Measurements from ENCODE around the gene IRF6.

Gene IRF6

GRCh38 chr1:209790286-209791193, 15.4 kb downstream of the IRF6 start:
- Mint-ChIP-seq H3K4me3 (no peak overlapping the region), H3K27me3 (peaks cover 41% of the 10 kb centered on the region), H3K27ac (no peak overlapping the region), H3K36me3 (peaks cover 1% of the 10 kb centered on the region), H3K4me1 (peaks cover 17% of the 10 kb centered on the region), H3K9me3 (no peaks in the 10 kb centered on the region)
- CTCF ChIA-PET: interaction anchor here (0.8 kb wide), 2 partner anchors 33 kb away, joined by 4 read pairs; no protein-coding TSS in a partner anchor
- DNase-seq: no peak

- Mint-ChIP-seq H3K4me3 (no peak overlapping the region), H3K27me3 (peaks cover 34% of the 10 kb centered on the region), H3K36me3 (peaks cover 5% of the 10 kb centered on the region), H3K27ac (no peak overlapping the region), H3K4me1 (peaks cover 30% of the 10 kb centered on the region), H3K9me3 (no peaks in the 10 kb centered on the region)
- CTCF ChIA-PET: interaction anchor here (1.1 kb wide), 1 partner anchor 20 kb away, joined by 3 read pairs; no protein-coding TSS in a partner anchor
- no peak for DNase-seq
These were observed 16.7 kb downstream of the IRF6 start for GRCh38 chr1:209789245-209789644.

GRCh38 chr1:209787551-209787950, 18.4 kb downstream of the IRF6 start:
- H3K27me3 Mint-ChIP-seq: peaks cover 34% of the 10 kb centered on the region
- H3K36me3 Mint-ChIP-seq: peaks cover 10% of the 10 kb centered on the region
- peaks cover 47% of the 10 kb centered on the region for H3K4me1 Mint-ChIP-seq
- CTCF ChIA-PET: interaction anchor here (2.2 kb wide), 1 partner anchor 35 kb away, joined by 13 read pairs; no protein-coding TSS in a partner anchor
- no peak overlapping the region for H3K4me3 Mint-ChIP-seq
- DNase-seq: no peak
- no peaks in the 10 kb centered on the region for H3K9me3 Mint-ChIP-seq
- no peak overlapping the region for H3K27ac Mint-ChIP-seq

GRCh38 chr1:209786146-209786545, 19.8 kb downstream of the IRF6 start:
- CTCF ChIA-PET: interaction anchor here (1.0 to 2.2 kb wide), 2 partner anchors 21 to 37 kb away, joined by 3 to 13 read pairs; no protein-coding TSS in a partner anchor
- no peak for DNase-seq
- H3K4me1 Mint-ChIP-seq: peaks cover 44% of the 10 kb centered on the region
- no peak overlapping the region for H3K4me3 Mint-ChIP-seq
- H3K27me3 Mint-ChIP-seq: peaks cover 26% of the 10 kb centered on the region
- H3K9me3 Mint-ChIP-seq: no peaks in the 10 kb centered on the region
- peaks cover 16% of the 10 kb centered on the region for H3K36me3 Mint-ChIP-seq
- peak overlapping the region; percentile 39 for H3K27ac Mint-ChIP-seq

- DNase-seq: no peak
- H3K27me3 Mint-ChIP-seq: peaks cover 21% of the 10 kb centered on the region
- peaks cover 44% of the 10 kb centered on the region for H3K4me1 Mint-ChIP-seq
- H3K36me3 Mint-ChIP-seq: peaks cover 16% of the 10 kb centered on the region
- no peak overlapping the region for H3K4me3 Mint-ChIP-seq
- no peaks in the 10 kb centered on the region for H3K9me3 Mint-ChIP-seq
- H3K27ac Mint-ChIP-seq: peak overlapping the region; percentile 95
- CTCF ChIA-PET: interaction anchor here (1.0 to 2.9 kb wide), 2 partner anchors 21 to 37 kb away, joined by 3 to 8 read pairs; no protein-coding TSS in a partner anchor
These were observed 20.4 kb downstream of the IRF6 start for GRCh38 chr1:209785592-209785991.

- peaks cover 12% of the 10 kb centered on the region for H3K27me3 Mint-ChIP-seq
- CTCF ChIA-PET: interaction anchor here (1.3 to 2.9 kb wide), 3 partner anchors 10 to 39 kb away, joined by 3 to 8 read pairs (median 5); no protein-coding TSS in a partner anchor
- no peaks in the 10 kb centered on the region for H3K9me3 Mint-ChIP-seq
- peak within 1 kb of the TSS; percentile 95 for H3K27ac Mint-ChIP-seq
- H3K4me1 Mint-ChIP-seq: peaks cover 44% of the 10 kb centered on the region
- peaks cover 26% of the 10 kb centered on the region for H3K36me3 Mint-ChIP-seq
- DNase-seq: peak; percentile 99
- H3K4me3 Mint-ChIP-seq: peak within 1 kb of the TSS; percentile 92
These were observed 21.4 kb downstream of the IRF6 start, which contains the start of gene C1orf74 for GRCh38 chr1:209784265-209785169. TSS of gene C1orf74 (minus strand) at chr1:209784559. CDS start at chr1:209783634, 925 bp downstream.

- Mint-ChIP-seq H3K4me3 (peak overlapping the region; percentile 92), H3K9me3 (no peaks in the 10 kb centered on the region), H3K36me3 (peaks cover 37% of the 10 kb centered on the region), H3K4me1 (peaks cover 45% of the 10 kb centered on the region), H3K27ac (peak overlapping the region; percentile 95), H3K27me3 (peaks cover 10% of the 10 kb centered on the region)
- CTCF ChIA-PET: interaction anchor here (1.3 to 2.9 kb wide), 3 partner anchors 9 to 40 kb away, joined by 3 to 8 read pairs (median 5); no protein-coding TSS in a partner anchor
- no peak for DNase-seq
These were observed 22.6 kb downstream of the IRF6 start for GRCh38 chr1:209783386-209783785.

GRCh38 chr1:209780268-209780667, 25.7 kb downstream of the IRF6 start:
- DNase-seq: no peak
- Mint-ChIP-seq H3K4me3 (no peak overlapping the region), H3K27me3 (peaks cover 4% of the 10 kb centered on the region), H3K4me1 (peaks cover 60% of the 10 kb centered on the region), H3K27ac (peak overlapping the region; percentile 69), H3K9me3 (no peaks in the 10 kb centered on the region), H3K36me3 (peaks cover 61% of the 10 kb centered on the region)
- CTCF ChIA-PET: interaction anchor here (2.1 kb wide), 1 partner anchor 11 kb away, joined by 9 read pairs; no protein-coding TSS in a partner anchor

GRCh38 chr1:209778102-209778501, 27.8 kb downstream of the IRF6 start:
- Mint-ChIP-seq H3K4me3 (no peak overlapping the region), H3K9me3 (no peaks in the 10 kb centered on the region), H3K27ac (peak overlapping the region; percentile 9), H3K36me3 (peaks cover 72% of the 10 kb centered on the region), H3K4me1 (peaks cover 38% of the 10 kb centered on the region), H3K27me3 (no peaks in the 10 kb centered on the region)
- CTCF ChIA-PET: interaction anchor here (2.1 kb wide), 1 partner anchor 9 kb away, joined by 9 read pairs; no protein-coding TSS in a partner anchor
- no peak for DNase-seq

GRCh38 chr1:209777587-209777986, 28.4 kb downstream of the IRF6 start:
- no peaks in the 10 kb centered on the region for H3K27me3 Mint-ChIP-seq
- H3K4me1 Mint-ChIP-seq: peaks cover 33% of the 10 kb centered on the region
- peak overlapping the region; percentile 35 for H3K27ac Mint-ChIP-seq
- peaks cover 69% of the 10 kb centered on the region for H3K36me3 Mint-ChIP-seq
- no peak overlapping the region for H3K4me3 Mint-ChIP-seq
- CTCF ChIA-PET: no interaction called here
- no peak for DNase-seq
- no peaks in the 10 kb centered on the region for H3K9me3 Mint-ChIP-seq

- peaks cover 62% of the 10 kb centered on the region for H3K36me3 Mint-ChIP-seq
- no peak overlapping the region for H3K27ac Mint-ChIP-seq
- no peaks in the 10 kb centered on the region for H3K9me3 Mint-ChIP-seq
- no peaks in the 10 kb centered on the region for H3K27me3 Mint-ChIP-seq
- no peak overlapping the region for H3K4me3 Mint-ChIP-seq
- H3K4me1 Mint-ChIP-seq: peaks cover 32% of the 10 kb centered on the region
- CTCF ChIA-PET: interaction anchor here (2.1 to 2.7 kb wide), 2 partner anchors 27 to 47 kb away, joined by 8 to 11 read pairs; no protein-coding TSS in a partner anchor
- no peak for DNase-seq
These were observed 30.3 kb downstream of the IRF6 start for GRCh38 chr1:209775678-209776077.

- no peaks in the 10 kb centered on the region for H3K27me3 Mint-ChIP-seq
- peak overlapping the region; percentile 24 for H3K27ac Mint-ChIP-seq
- no peak for DNase-seq
- CTCF ChIA-PET: interaction anchor here (1.3 to 2.7 kb wide), 3 partner anchors 9 to 48 kb away, joined by 5 to 11 read pairs (median 8); no protein-coding TSS in a partner anchor
- H3K36me3 Mint-ChIP-seq: peaks cover 53% of the 10 kb centered on the region
- peaks cover 27% of the 10 kb centered on the region for H3K4me1 Mint-ChIP-seq
- H3K4me3 Mint-ChIP-seq: no peak overlapping the region
- H3K9me3 Mint-ChIP-seq: no peaks in the 10 kb centered on the region
These were observed 31.4 kb downstream of the IRF6 start for GRCh38 chr1:209774592-209774991.

- CTCF ChIA-PET: interaction anchor here (1.0 to 1.7 kb wide), 4 partner anchors 15 to 51 kb away, joined by 3 to 5 read pairs (median 4); no protein-coding TSS in a partner anchor
- Mint-ChIP-seq H3K36me3 (peaks cover 33% of the 10 kb centered on the region), H3K27ac (no peak overlapping the region)
These were observed 33.8 kb downstream of the IRF6 start for GRCh38 chr1:209772126-209772525.

More at GRCh38 chr1:209772126-209772525, 33.8 kb downstream of the IRF6 start:
- H3K27me3 Mint-ChIP-seq: no peaks in the 10 kb centered on the region
- no peak overlapping the region for H3K4me3 Mint-ChIP-seq
- no peak for DNase-seq
- no peaks in the 10 kb centered on the region for H3K9me3 Mint-ChIP-seq
- peaks cover 19% of the 10 kb centered on the region for H3K4me1 Mint-ChIP-seq

All from activated naive CD4-positive, alpha-beta T cell treated with anti-CD3 and anti-CD28 coated beads, Interleukin-2, amount 10 ng/mL, durations not matched to agents 7 days and 5 days (primary cell).